ENCODE measurements around the gene MAGEE2. TPM values are rescaled to one million over a fixed set of nuclear protein-coding genes. Genes with fewer than 3 reads are reported as not detected.
A peak's percentile ranks its signal among the peaks of the same experiment; 100 is the strongest.
"Not testable (repeated sequence)": the region's sequence is repeated elsewhere in the genome, so short reads cannot be mapped to it uniquely, and the experiment has no call there.

Gene MAGEE2, protein sequence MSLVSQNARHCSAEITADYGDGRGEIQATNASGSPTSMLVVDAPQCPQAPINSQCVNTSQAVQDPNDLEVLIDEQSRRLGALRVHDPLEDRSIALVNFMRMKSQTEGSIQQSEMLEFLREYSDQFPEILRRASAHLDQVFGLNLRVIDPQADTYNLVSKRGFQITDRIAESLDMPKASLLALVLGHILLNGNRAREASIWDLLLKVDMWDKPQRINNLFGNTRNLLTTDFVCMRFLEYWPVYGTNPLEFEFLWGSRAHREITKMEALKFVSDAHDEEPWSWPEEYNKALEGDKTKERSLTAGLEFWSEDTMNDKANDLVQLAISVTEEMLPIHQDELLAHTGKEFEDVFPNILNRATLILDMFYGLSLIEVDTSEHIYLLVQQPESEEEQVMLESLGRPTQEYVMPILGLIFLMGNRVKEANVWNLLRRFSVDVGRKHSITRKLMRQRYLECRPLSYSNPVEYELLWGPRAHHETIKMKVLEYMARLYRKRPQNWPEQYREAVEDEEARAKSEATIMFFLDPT
- polyA plus RNA-seq (ENCODE audit: insufficient read depth in 1 of 5, insufficient read length in 5 of 5, low replicate concordance in 1 of 5): 1 to 10 TPM in 1 of 5 donors, under 1 TPM in 4; 0.50 to 1.1 (median 0.85) TPM
- long read RNA-seq, donor 1, partial matches to known transcripts: 0 of 2 reads
- long read RNA-seq, donor 1, other reads (novel, unspliced or antisense): 0 of 2 reads
- long read RNA-seq, donor 2: 0 reads
- long read RNA-seq, donor 3, partial matches to known transcripts: 0 of 1 reads
- long read RNA-seq, donor 3, other reads (novel, unspliced or antisense): 0 of 1 reads
- long read RNA-seq, donor 4, partial matches to known transcripts: 0 of 1 reads
- long read RNA-seq, donor 4, other reads (novel, unspliced or antisense): 0 of 1 reads
- long read RNA-seq, donor 5, partial matches to known transcripts: 0 of 1 reads
- long read RNA-seq, donor 5, other reads (novel, unspliced or antisense): 0 of 1 reads
- long read RNA-seq, donor 6, partial matches to known transcripts: 0 of 2 reads
- long read RNA-seq, donor 6, other reads (novel, unspliced or antisense): 0 of 2 reads
- long read RNA-seq, donor 7: 0 reads
- long read RNA-seq, donor 8, partial matches to known transcripts: 0 of 1 reads
- long read RNA-seq, donor 8, other reads (novel, unspliced or antisense): 0 of 1 reads

DNA sequence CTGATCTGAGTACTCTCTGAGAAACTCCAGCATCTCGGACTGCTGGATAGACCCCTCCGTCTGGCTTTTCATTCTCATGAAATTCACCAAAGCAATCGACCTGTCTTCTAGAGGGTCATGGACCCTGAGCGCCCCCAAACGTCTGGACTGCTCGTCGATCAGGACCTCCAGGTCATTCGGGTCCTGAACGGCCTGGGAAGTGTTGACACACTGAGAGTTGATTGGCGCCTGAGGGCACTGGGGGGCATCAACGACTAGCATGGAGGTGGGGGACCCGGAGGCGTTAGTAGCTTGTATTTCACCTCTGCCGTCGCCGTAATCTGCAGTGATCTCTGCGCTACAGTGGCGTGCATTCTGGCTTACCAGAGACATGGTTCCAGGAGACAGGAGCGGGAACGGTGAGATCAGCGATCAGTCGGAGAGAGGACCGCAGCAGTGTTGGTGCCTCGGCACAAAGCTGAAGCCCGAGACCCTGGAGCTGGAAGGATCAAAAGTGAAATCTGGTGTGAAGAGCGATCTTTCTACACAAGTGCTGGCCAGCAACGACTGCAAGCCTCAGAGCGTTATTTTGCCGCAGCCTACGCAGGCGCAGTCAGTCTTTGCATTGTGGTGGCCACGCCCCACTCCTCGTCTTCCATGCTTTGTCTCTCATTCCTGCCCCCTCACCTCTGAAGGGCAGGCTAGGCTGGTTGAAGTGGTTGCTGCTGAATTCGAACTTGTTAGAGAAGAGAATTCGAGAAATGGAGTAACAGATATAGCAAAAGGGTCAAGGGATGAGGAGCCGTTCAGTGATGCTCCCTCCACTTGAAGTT, at the start of gene MAGEE2:
Gene MAGEE2 (minus strand): TSS at position 575 of the 812 bp plus-strand sequence. CDS start 203 bp downstream, at position 372.
- DNase-seq: peak in 1 of 2 donors; percentile 6

DNA sequence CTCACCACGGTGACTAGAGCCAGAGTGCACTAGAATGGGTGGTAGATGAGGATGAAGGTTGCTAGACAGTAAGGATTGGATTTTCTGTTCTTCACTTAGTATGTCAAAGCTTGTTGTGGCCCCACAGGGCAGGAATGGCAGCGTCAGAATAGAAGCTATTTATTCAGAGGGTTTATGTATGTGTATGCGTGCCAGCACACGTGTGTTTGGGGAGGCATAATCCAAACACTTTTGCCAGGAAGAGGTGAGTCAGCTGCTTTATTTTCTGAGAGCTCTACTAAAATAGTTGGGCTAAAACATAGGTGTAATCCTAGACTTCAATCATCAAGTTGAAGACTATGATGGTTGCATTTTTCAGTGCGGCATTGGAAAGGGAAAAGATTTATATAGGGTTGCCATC, 1.2 kb upstream of the MAGEE2 start:
- no peak for DNase-seq

GRCh38 chrX:75781611-75782010, 3.4 kb downstream of the MAGEE2 start:
- DNase-seq: no peak

- DNase-seq: not testable (repeated sequence)
These were observed 17.0 kb downstream of the MAGEE2 start for GRCh38 chrX:75768063-75768462.

- no peak for DNase-seq
These were observed 36.6 kb downstream of the MAGEE2 start for GRCh38 chrX:75748431-75748830.

DNA sequence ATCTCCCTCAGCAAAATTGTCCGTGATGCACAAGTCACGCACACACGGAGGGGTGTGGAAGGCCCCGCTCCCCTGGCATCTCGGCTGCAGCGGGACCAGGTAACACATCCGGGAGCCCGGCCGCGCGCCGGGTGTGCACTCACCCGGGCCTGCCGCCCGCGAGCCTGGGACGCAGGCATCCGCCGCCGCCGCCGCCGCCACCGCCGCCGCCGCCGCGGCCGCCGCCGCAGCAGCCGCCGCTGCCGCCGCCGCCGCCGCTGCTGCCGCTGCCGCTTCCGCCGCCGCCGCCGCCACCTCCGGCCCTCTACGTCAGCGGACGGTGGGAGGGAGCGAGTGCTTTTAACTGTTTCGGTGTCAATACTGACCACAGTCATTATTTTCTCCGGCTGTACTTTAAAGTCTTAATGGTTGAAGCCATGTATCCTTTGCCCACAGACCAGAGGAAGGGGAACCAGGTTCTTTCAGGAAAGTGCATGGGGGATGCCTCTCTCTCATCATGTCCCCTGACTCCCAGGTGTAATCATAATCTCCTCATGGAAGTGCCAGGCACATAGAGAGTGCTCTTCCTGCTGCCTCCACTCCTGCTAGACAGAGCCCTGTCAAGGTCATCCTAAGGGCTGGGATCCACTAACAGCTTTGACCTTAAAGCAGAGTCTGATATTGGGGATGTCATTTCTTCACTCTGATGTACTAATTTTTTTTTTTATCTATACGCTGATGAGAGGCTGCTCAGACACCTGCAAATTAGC, 38.0 kb downstream of the MAGEE2 start:
- DNase-seq: peak in 1 of 2 donors; percentile 26

Data from right lung (tissue), 10 donors.